ENCODE measurements around the gene NTM. TPM values are rescaled to one million over a fixed set of nuclear protein-coding genes. Genes with fewer than 3 reads are reported as not detected.

Gene NTM
- total RNA-seq, 2 donors from 2014 or later, result 0.26 to 3.6 TPM

GRCh38 chr11:131897956-131898355 lies 527.5 kb downstream of the NTM start:
- no peak overlapping the region for H3K4me3 ChIP-seq
- ATAC-seq (no peak), DNase-seq (no peak)
- no peaks in the 10 kb centered on the region for H3K36me3 ChIP-seq (replicated peaks in 1 of 2; ENCODE audit: insufficient read depth in 1 of 2, low read depth in 2 of 2)
- H3K4me1 ChIP-seq, result no peaks in the 10 kb centered on the region
- WGBS, 2 donors, result 51 to 63% methylated on average over 5 of the region's 5 CpGs
- no peaks in the 10 kb centered on the region for H3K27me3 ChIP-seq
- H3K27ac ChIP-seq, result no peak overlapping the region
- intact Hi-C loops (cut with DNase I), result no loop called here
- TF ChIP-seq POLR2A (IDR thresholded peaks at IDR 0.05) (no peak), CTCF (IDR thresholded peaks at IDR 0.05) (no peak)
- no peaks in the 10 kb centered on the region for H3K9me3 ChIP-seq

GRCh38 chr11:131898949-131899348 lies 528.5 kb downstream of the NTM start:
- ATAC-seq, result no peak
- Histone ChIP-seq H3K36me3 (replicated peaks in 1 of 2; ENCODE audit: insufficient read depth in 1 of 2, low read depth in 2 of 2) (no peaks in the 10 kb centered on the region), H3K4me1 (no peaks in the 10 kb centered on the region), H3K9me3 (no peaks in the 10 kb centered on the region), H3K4me3 (no peak overlapping the region), H3K27ac (no peak overlapping the region), H3K27me3 (no peaks in the 10 kb centered on the region)
- 91 to 92% methylated on average over 7 of the region's 7 CpGs for WGBS, 2 donors
- DNase-seq, result no peak
- TF ChIP-seq CTCF (IDR thresholded peaks at IDR 0.05), result no peak
- TF ChIP-seq POLR2A (IDR thresholded peaks at IDR 0.05), result no peak
- intact Hi-C loops (cut with DNase I), result no loop called here

- intact Hi-C loops (cut with DNase I), result no loop called here
- 69 to 74% methylated on average over 6 of the region's 6 CpGs for WGBS, 2 donors
- no peaks in the 10 kb centered on the region for H3K4me1 ChIP-seq
- H3K27ac ChIP-seq, result no peak overlapping the region
- H3K9me3 ChIP-seq, result no peaks in the 10 kb centered on the region
- DNase-seq (no peak), ATAC-seq (no peak)
- H3K27me3 ChIP-seq, result no peaks in the 10 kb centered on the region
- no peak overlapping the region for H3K4me3 ChIP-seq
- no peaks in the 10 kb centered on the region for H3K36me3 ChIP-seq (replicated peaks in 1 of 2; ENCODE audit: insufficient read depth in 1 of 2, low read depth in 2 of 2)
- TF ChIP-seq CTCF (IDR thresholded peaks at IDR 0.05) (no peak), POLR2A (IDR thresholded peaks at IDR 0.05) (no peak)
Observed at GRCh38 chr11:131899950-131900580, 529.6 kb downstream of the NTM start.

GRCh38 chr11:131902421-131902820 lies 532.0 kb downstream of the NTM start:
- intact Hi-C loops (cut with DNase I), result no loop called here
- ATAC-seq, result no peak

More at GRCh38 chr11:131902421-131902820, 532.0 kb downstream of the NTM start:
- no peak for DNase-seq
- H3K36me3 ChIP-seq (replicated peaks in 1 of 2; ENCODE audit: insufficient read depth in 1 of 2, low read depth in 2 of 2), result no peaks in the 10 kb centered on the region
- no peak overlapping the region for H3K4me3 ChIP-seq
- no peak overlapping the region for H3K27ac ChIP-seq
- TF ChIP-seq POLR2A (IDR thresholded peaks at IDR 0.05) (no peak), CTCF (IDR thresholded peaks at IDR 0.05) (no peak)
- H3K4me1 ChIP-seq, result no peaks in the 10 kb centered on the region
- no peaks in the 10 kb centered on the region for H3K27me3 ChIP-seq
- no peaks in the 10 kb centered on the region for H3K9me3 ChIP-seq
- 21 to 32% methylated on average over 1 of the region's 1 CpG for WGBS, 2 donors
